ENCODE results near the gene STK11IP.

STK11IP gene

DNA sequence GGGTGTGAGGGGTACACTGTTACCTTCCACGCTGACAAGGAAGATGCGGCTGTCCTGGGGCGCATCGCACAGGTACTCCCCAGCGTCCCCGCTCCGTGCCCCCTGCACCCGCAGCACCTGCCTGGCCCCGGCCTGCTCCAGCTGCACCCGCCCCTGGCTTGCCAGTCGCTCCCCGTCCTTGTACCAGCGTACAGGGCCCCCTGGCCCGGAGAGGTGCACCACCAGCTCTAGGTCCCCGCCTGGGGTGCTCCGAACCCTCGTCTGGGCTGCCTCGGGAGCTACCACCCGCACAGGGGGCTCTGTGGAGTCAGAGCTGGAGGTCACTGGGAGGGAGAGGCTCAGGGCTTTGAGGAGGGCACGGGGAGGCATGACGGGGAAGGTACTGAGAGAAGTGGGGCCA lies 40.3 kb upstream of the STK11IP start:
- ChIA-PET POLR2A (interaction anchor here (1.5 to 2.4 kb wide), 2 partner anchors 14 kb away, joined by 5 to 10 read pairs; partner anchors contain the start of genes CHPF, INHA, OBSL1 and TMEM198), CTCF (interaction anchor here (0.8 to 2.7 kb wide), 2 partner anchors 16 to 132 kb away, joined by 5 to 10 read pairs; no protein-coding TSS in a partner anchor)
- Histone ChIP-seq H3K36me3 (ENCODE audit: control insufficient read depth in 2 of 2, insufficient read depth in 1 of 2, low read length in 2 of 2) (peaks cover 0 to 53% of the 10 kb centered on the region in 2 experiments; a peak in 1 of 3 replicates), H3K4me3 (ENCODE audit: low read depth, low read length) (no peak overlapping the region), H3K4me1 (ENCODE audit: control insufficient read depth, insufficient read depth, low read length) (no peaks in the 10 kb centered on the region), H3K9me3 (ENCODE audit: control insufficient read depth, insufficient read depth, low read depth, low read length) (no peaks in the 10 kb centered on the region), H3K27ac (ENCODE audit: extremely low read depth, low read depth, low read length) (no peak overlapping the region)
- TF ChIP-seq ZNF350 (tag by site-specific recombination; IDR thresholded peaks at IDR 0.05): no peak

DNA sequence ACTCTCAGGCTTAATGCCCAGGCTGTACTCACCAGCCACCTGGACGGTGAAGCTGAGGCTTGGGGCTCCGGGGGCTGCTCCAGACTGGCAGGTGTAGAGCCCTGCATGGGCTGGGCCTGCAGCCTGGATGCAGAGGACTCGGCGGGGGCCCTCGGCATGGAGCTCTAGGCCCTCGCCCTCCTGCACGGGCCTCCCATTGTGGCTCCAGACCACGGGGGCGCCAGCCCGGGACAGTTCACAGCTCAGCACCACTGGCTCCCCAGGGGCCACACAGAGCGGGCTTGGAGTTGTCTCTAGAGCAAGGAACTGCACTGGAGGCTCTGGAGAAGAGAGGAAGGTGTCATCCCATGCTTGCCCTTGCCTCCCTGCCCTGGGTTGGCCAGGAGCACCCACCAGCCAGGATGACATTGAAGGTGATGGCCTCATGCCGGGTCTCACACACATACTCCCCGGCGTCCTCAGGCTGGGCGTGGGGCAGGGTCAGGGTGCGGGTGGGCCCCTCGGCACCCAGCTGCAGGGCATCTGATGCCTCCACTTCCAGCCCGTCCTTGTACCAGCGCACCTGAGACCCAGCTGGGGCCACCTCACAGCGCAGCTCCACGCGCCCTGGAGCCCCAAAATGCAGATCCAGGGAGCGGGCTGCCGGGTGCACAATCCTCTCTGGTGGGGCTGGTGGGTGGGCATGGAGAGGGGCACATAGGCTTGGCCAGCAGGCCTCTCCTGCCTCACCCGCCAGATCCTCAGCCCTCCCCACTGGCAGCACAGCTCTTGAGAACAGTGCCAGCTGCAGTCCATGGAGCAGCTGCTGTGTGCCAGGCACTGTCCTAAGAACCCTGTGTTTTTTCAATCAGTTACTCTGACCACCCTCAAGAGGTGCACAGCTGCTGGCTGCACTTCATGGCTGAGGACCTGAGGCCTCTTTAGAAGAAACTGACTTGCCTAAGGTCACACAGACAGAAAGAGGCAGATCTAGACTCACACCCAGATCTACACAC lies 39.6 kb upstream of the STK11IP start:
- Histone ChIP-seq H3K27ac (ENCODE audit: extremely low read depth, low read depth, low read length) (no peak overlapping the region), H3K4me3 (ENCODE audit: low read depth, low read length) (no peak overlapping the region), H3K4me1 (ENCODE audit: control insufficient read depth, insufficient read depth, low read length) (no peaks in the 10 kb centered on the region), H3K36me3 (ENCODE audit: control insufficient read depth in 2 of 2, insufficient read depth in 1 of 2, low read length in 2 of 2) (peaks cover 0 to 60% of the 10 kb centered on the region in 2 experiments; a peak in 2 of 3 replicates), H3K9me3 (ENCODE audit: control insufficient read depth, insufficient read depth, low read depth, low read length) (no peaks in the 10 kb centered on the region)
- ChIA-PET CTCF (interaction anchor here (0.7 to 2.4 kb wide), 3 partner anchors 61 to 856 kb away, joined by 4 to 7 read pairs (median 5); no protein-coding TSS in a partner anchor), POLR2A (interaction anchor here (1.5 to 2.4 kb wide), 2 partner anchors 13 to 14 kb away, joined by 5 to 10 read pairs; partner anchors contain the start of genes CHPF, INHA, OBSL1 and TMEM198)
- TF ChIP-seq, protein P1, sequence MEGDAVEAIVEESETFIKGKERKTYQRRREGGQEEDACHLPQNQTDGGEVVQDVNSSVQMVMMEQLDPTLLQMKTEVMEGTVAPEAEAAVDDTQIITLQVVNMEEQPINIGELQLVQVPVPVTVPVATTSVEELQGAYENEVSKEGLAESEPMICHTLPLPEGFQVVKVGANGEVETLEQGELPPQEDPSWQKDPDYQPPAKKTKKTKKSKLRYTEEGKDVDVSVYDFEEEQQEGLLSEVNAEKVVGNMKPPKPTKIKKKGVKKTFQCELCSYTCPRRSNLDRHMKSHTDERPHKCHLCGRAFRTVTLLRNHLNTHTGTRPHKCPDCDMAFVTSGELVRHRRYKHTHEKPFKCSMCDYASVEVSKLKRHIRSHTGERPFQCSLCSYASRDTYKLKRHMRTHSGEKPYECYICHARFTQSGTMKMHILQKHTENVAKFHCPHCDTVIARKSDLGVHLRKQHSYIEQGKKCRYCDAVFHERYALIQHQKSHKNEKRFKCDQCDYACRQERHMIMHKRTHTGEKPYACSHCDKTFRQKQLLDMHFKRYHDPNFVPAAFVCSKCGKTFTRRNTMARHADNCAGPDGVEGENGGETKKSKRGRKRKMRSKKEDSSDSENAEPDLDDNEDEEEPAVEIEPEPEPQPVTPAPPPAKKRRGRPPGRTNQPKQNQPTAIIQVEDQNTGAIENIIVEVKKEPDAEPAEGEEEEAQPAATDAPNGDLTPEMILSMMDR (tag by site-specific recombination; IDR thresholded peaks at IDR 0.05): no peak
- TF ChIP-seq IKZF3 (tag by site-specific recombination; IDR thresholded peaks at IDR 0.05) (no peak), REPIN1 (tag by site-specific recombination; IDR thresholded peaks at IDR 0.05; ENCODE audit: low read depth) (no peak), SETDB1 (IDR thresholded peaks at IDR 0.05; ENCODE audit: insufficient read length, low read length) (no peak), MZF1 (tag by site-specific recombination; IDR thresholded peaks at IDR 0.05; ENCODE audit: borderline replicate concordance) (no peak), ZNF391 (tag by site-specific recombination; IDR thresholded peaks at IDR 0.05; ENCODE audit: borderline replicate concordance, low read depth) (no peak), ZNF433 (tag by site-specific recombination; IDR thresholded peaks at IDR 0.05; ENCODE audit: low read depth) (no peak), ZBTB21 (tag by site-specific recombination; IDR thresholded peaks at IDR 0.05) (no peak), TCF7L2 (IDR thresholded peaks at IDR 0.05; ENCODE audit: borderline replicate concordance, low read depth, low read length) (no peak)
- TF ChIP-seq, protein P2, sequence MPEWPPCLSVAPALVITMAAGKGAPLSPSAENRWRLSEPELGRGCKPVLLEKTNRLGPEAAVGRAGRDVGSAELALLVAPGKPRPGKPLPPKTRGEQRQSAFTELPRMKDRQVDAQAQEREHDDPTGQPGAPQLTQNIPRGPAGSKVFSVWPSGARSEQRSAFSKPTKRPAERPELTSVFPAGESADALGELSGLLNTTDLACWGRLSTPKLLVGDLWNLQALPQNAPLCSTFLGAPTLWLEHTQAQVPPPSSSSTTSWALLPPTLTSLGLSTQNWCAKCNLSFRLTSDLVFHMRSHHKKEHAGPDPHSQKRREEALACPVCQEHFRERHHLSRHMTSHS (tag by site-specific recombination; IDR thresholded peaks at IDR 0.05): no peak
- TF ChIP-seq, protein P3, sequence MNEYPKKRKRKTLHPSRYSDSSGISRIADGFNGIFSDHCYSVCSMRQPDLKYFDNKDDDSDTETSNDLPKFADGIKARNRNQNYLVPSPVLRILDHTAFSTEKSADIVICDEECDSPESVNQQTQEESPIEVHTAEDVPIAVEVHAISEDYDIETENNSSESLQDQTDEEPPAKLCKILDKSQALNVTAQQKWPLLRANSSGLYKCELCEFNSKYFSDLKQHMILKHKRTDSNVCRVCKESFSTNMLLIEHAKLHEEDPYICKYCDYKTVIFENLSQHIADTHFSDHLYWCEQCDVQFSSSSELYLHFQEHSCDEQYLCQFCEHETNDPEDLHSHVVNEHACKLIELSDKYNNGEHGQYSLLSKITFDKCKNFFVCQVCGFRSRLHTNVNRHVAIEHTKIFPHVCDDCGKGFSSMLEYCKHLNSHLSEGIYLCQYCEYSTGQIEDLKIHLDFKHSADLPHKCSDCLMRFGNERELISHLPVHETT (tag by site-specific recombination; IDR thresholded peaks at IDR 0.05): no peak
- TF ChIP-seq, protein P4, sequence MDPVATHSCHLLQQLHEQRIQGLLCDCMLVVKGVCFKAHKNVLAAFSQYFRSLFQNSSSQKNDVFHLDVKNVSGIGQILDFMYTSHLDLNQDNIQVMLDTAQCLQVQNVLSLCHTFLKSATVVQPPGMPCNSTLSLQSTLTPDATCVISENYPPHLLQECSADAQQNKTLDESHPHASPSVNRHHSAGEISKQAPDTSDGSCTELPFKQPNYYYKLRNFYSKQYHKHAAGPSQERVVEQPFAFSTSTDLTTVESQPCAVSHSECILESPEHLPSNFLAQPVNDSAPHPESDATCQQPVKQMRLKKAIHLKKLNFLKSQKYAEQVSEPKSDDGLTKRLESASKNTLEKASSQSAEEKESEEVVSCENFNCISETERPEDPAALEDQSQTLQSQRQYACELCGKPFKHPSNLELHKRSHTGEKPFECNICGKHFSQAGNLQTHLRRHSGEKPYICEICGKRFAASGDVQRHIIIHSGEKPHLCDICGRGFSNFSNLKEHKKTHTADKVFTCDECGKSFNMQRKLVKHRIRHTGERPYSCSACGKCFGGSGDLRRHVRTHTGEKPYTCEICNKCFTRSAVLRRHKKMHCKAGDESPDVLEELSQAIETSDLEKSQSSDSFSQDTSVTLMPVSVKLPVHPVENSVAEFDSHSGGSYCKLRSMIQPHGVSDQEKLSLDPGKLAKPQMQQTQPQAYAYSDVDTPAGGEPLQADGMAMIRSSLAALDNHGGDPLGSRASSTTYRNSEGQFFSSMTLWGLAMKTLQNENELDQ (tag by site-specific recombination; IDR thresholded peaks at IDR 0.05; ENCODE audit: low read depth): no peak
- TF ChIP-seq, protein P5, sequence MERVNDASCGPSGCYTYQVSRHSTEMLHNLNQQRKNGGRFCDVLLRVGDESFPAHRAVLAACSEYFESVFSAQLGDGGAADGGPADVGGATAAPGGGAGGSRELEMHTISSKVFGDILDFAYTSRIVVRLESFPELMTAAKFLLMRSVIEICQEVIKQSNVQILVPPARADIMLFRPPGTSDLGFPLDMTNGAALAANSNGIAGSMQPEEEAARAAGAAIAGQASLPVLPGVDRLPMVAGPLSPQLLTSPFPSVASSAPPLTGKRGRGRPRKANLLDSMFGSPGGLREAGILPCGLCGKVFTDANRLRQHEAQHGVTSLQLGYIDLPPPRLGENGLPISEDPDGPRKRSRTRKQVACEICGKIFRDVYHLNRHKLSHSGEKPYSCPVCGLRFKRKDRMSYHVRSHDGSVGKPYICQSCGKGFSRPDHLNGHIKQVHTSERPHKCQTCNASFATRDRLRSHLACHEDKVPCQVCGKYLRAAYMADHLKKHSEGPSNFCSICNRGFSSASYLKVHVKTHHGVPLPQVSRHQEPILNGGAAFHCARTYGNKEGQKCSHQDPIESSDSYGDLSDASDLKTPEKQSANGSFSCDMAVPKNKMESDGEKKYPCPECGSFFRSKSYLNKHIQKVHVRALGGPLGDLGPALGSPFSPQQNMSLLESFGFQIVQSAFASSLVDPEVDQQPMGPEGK (tag by site-specific recombination; IDR thresholded peaks at IDR 0.05): no peak

Measured in HEK293 (cell line).